ENCODE data around the gene SYNPO. TPM values are rescaled to one million over a fixed set of nuclear protein-coding genes. Genes with fewer than 3 reads are reported as not detected.

SYNPO gene
- total and polyA plus RNA-seq, 4 donors: 10.3 to 111 (median 42.4) TPM

- Histone ChIP-seq H3K27me3 (ENCODE audit: control insufficient read depth in 3 of 3, insufficient read depth in 3 of 3, low read length in 2 of 3) (no peaks in the 10 kb centered on the region), H3K4me1 (ENCODE audit: control insufficient read depth in 5 of 5, insufficient read depth in 5 of 5, low read length in 5 of 5) (peaks cover 12 to 24% (median 22%) of the 10 kb centered on the region in 5 donors), H3K4me3 (no peak overlapping the region), H3K36me3 (ENCODE audit: control insufficient read depth in 4 of 4, insufficient read depth in 4 of 4, low read length in 4 of 4) (no peaks in the 10 kb centered on the region), H3K9ac (ENCODE audit: insufficient read depth in 1 of 2, low read length in 2 of 2) (no peak overlapping the region), H3K9me3 (ENCODE audit: control insufficient read depth in 4 of 4, insufficient read depth in 3 of 4, low read length in 3 of 4) (no peaks in the 10 kb centered on the region), H3K27ac (ENCODE audit: low read depth in 1 of 2, low read length in 1 of 2) (no peak overlapping the region)
- DNase-seq (no peak), ATAC-seq (ENCODE audit: insufficient read depth, low FRiP score) (no peak)
- 86 to 92% methylated on average over 5 of the region's 5 CpGs for WGBS, 2 donors
- TF ChIP-seq, protein P1, sequence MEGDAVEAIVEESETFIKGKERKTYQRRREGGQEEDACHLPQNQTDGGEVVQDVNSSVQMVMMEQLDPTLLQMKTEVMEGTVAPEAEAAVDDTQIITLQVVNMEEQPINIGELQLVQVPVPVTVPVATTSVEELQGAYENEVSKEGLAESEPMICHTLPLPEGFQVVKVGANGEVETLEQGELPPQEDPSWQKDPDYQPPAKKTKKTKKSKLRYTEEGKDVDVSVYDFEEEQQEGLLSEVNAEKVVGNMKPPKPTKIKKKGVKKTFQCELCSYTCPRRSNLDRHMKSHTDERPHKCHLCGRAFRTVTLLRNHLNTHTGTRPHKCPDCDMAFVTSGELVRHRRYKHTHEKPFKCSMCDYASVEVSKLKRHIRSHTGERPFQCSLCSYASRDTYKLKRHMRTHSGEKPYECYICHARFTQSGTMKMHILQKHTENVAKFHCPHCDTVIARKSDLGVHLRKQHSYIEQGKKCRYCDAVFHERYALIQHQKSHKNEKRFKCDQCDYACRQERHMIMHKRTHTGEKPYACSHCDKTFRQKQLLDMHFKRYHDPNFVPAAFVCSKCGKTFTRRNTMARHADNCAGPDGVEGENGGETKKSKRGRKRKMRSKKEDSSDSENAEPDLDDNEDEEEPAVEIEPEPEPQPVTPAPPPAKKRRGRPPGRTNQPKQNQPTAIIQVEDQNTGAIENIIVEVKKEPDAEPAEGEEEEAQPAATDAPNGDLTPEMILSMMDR (IDR thresholded peaks at IDR 0.05; ENCODE audit: control extremely low read depth, extremely low read depth): no peak
These were observed 31.5 kb upstream of the SYNPO start for GRCh38 chr5:150608991-150609390.

DNA sequence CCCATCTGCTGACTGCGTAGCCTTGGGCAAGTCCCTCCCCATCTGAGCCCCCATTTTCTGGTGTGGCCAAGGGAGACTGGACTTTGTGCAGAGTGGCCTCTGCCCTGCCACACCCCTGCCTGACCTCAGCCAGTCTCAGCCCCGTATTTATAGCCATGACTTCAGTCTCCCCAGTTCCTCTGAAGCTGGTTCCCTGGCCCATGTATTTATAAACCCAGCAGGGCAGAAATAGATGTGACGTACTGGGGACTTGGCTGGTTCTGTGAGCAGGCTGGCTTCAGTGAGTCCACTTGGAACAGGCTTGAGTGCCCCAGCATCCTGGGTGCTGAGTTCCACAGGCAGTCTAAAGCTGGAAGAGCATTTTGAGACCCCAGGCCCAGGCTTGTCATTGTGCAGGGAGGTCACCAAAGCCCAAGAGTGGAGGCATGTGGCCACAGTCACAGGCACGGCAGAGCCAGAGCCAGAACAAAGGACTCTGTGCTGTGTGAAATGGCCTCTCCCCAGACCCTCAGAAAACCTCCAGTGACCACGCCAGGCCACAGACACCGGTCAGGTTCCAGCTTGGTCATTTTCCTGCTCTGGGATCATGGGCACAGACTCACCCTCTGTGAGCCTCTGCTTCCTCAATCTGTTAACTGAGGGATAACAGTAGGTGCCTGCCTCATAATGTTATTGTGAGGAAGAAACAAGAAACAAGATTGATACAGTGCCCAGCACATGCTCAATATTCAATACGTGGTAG, 30.4 kb upstream of the SYNPO start:
- H3K36me3 ChIP-seq (ENCODE audit: control insufficient read depth in 4 of 4, insufficient read depth in 4 of 4, low read length in 4 of 4): no peaks in the 10 kb centered on the region
- H3K9ac ChIP-seq (ENCODE audit: insufficient read depth in 1 of 2, low read length in 2 of 2): no peak overlapping the region
- ATAC-seq (ENCODE audit: insufficient read depth, low FRiP score) (peak; percentile 23), DNase-seq (no peak)
- H3K4me3 ChIP-seq: no peak overlapping the region
- TF ChIP-seq, protein P1 (IDR thresholded peaks at IDR 0.05; ENCODE audit: control extremely low read depth, extremely low read depth): no peak
- WGBS, 2 donors: 69 to 70% methylated on average over 6 to 7 of the region's 7 CpGs
- peak overlapping the region; percentile 61 to 92 for H3K27ac ChIP-seq (ENCODE audit: low read depth in 1 of 2, low read length in 1 of 2)
- H3K27me3 ChIP-seq (ENCODE audit: control insufficient read depth in 3 of 3, insufficient read depth in 3 of 3, low read length in 2 of 3): no peaks in the 10 kb centered on the region
- H3K4me1 ChIP-seq (ENCODE audit: control insufficient read depth in 5 of 5, insufficient read depth in 5 of 5, low read length in 5 of 5): peaks cover 12 to 34% (median 33%) of the 10 kb centered on the region in 5 donors
- no peaks in the 10 kb centered on the region for H3K9me3 ChIP-seq (ENCODE audit: control insufficient read depth in 4 of 4, insufficient read depth in 3 of 4, low read length in 3 of 4)

DNA sequence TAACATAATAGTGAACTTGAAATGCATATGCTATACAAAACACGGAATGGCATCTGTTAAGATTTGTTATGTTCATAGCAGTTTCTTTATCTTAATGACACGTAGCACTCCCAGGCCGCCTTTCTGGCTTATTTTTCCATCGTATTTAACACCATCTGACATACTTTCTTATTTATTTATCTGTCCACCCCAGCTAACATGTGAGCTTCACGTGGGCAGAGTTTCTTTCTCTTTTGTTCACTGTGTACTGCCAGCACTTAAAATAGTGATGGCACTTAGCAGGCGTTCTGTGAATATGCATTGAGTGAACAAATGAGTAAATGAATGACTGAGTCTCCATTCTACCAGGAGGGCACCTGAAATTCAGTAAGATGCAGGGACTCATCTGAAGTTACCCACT, 29.4 kb upstream of the SYNPO start:
- Histone ChIP-seq H3K36me3 (ENCODE audit: control insufficient read depth in 4 of 4, insufficient read depth in 4 of 4, low read length in 4 of 4) (no peaks in the 10 kb centered on the region), H3K9ac (ENCODE audit: insufficient read depth in 1 of 2, low read length in 2 of 2) (no peak overlapping the region), H3K9me3 (ENCODE audit: control insufficient read depth in 4 of 4, insufficient read depth in 3 of 4, low read length in 3 of 4) (no peaks in the 10 kb centered on the region), H3K4me3 (no peak overlapping the region), H3K27ac (ENCODE audit: low read depth in 1 of 2, low read length in 1 of 2) (peak overlapping the region in 1 of 2 donors; percentile 92), H3K27me3 (ENCODE audit: control insufficient read depth in 3 of 3, insufficient read depth in 3 of 3, low read length in 2 of 3) (no peaks in the 10 kb centered on the region), H3K4me1 (ENCODE audit: control insufficient read depth in 5 of 5, insufficient read depth in 5 of 5, low read length in 5 of 5) (peaks cover 16 to 41% (median 33%) of the 10 kb centered on the region in 5 donors)
- DNase-seq: no peak
- 74 to 92% methylated on average over 6 of the region's 6 CpGs for WGBS, 2 donors
- ATAC-seq (ENCODE audit: insufficient read depth, low FRiP score): no peak
- TF ChIP-seq, protein P1 (IDR thresholded peaks at IDR 0.05; ENCODE audit: control extremely low read depth, extremely low read depth): no peak

Measured in lung (tissue), 12 donors.